Ascending aorta (tissue), 2 donors: ENCODE measurements around the gene CEACAM21. TPM values are rescaled to one million over a fixed set of nuclear protein-coding genes. Genes with fewer than 3 reads are reported as not detected.

Source experiments
- DNase-seq, 2 donors: peaks; one replicate each; pipeline ENCODE4 v3.0.0-alpha.2; 2019; ENCODE audit warnings: low spot score in 2 of 2
- H3K27ac ChIP-seq, 2 donors: fragments of 200-600 bp; sonication (generic); one replicate each; pipeline ENCODE4 v1.5.1; 2016 to 2017; ENCODE audit warnings: mild to moderate bottlenecking in 1 of 2
- H3K27me3 ChIP-seq: fragments of 200-600 bp; sonication (generic); one replicate; pipeline ENCODE4 v1.5.1; 2017
- H3K36me3 ChIP-seq, 2 donors: fragments of 200-600 bp; sonication (generic); one replicate each; pipeline ENCODE4 v1.5.1; 2016
- H3K4me1 ChIP-seq, 2 donors: fragments of 200-600 bp; sonication (generic); one replicate each; pipeline ENCODE4 v1.5.1; 2016 to 2017; ENCODE audit warnings: mild to moderate bottlenecking in 1 of 2
- H3K4me3 ChIP-seq, 2 donors: fragments of 200-600 bp; sonication (generic); one replicate each; pipeline ENCODE4 v1.5.1; 2016 to 2017; ENCODE audit warnings: mild to moderate bottlenecking in 1 of 2
- H3K9me3 ChIP-seq, 2 donors: fragments of 200-600 bp; sonication (generic); one replicate each; pipeline ENCODE4 v1.5.1; 2016
- CTCF ChIP-seq, 3 experiments: fragments of 200-600 bp in 2 of 3; fragments of 450-650 bp in 1 of 3; sonication (generic) in 2 of 3; IDR thresholded peaks; one replicate each; pipeline ENCODE4 v1.5.1; 2016 to 2019; ENCODE audit warnings: antibody characterized with exemption in 3 of 3, mild to moderate bottlenecking in 1 of 3, moderate library complexity in 1 of 3
- intact Hi-C: fragments of 100-400 bp; cut with DNase I; formaldehyde crosslinking; loops from one replicate; pipeline ENCODE4 v1.15.1; 2023
- total RNA-seq: library from RNA; depleted of rRNA; stranded (reverse); fragments of >200 nt; gene quantifications from one replicate; pipeline ENCODE4 v1.1.0, GENCODE V29; 2016

CEACAM21 gene
- total RNA-seq, 1 donor from 2014 or later = not detected

GRCh38 chr19:41584931-41585330 is 9.0 kb downstream of the CEACAM21 start:
- H3K4me3 ChIP-seq = no peak overlapping the region
- no peak for DNase-seq

GRCh38 chr19:41586064-41586463 is 10.1 kb downstream of the CEACAM21 start:
- no peak for DNase-seq

More at GRCh38 chr19:41584931-41585330, 9.0 kb downstream of the CEACAM21 start:
- Histone ChIP-seq H3K4me1 (no peaks in the 10 kb centered on the region), H3K27ac (no peak overlapping the region), H3K9me3 (no peaks in the 10 kb centered on the region), H3K27me3 (no peaks in the 10 kb centered on the region), H3K36me3 (no peaks in the 10 kb centered on the region)
- TF ChIP-seq CTCF (IDR thresholded peaks at IDR 0.05) = no peak
- intact Hi-C loops = no loop called here

GRCh38 chr19:41587101-41587837 is 11.3 kb downstream of the CEACAM21 start:
- H3K27me3 ChIP-seq = no peaks in the 10 kb centered on the region
- no peak overlapping the region for H3K4me3 ChIP-seq
- H3K27ac ChIP-seq = no peak overlapping the region
- no peak for DNase-seq
- H3K9me3 ChIP-seq = no peaks in the 10 kb centered on the region
- TF ChIP-seq CTCF (IDR thresholded peaks at IDR 0.05) = no peak
- intact Hi-C loops = no loop called here
- no peaks in the 10 kb centered on the region for H3K36me3 ChIP-seq
- no peaks in the 10 kb centered on the region for H3K4me1 ChIP-seq

More at GRCh38 chr19:41586064-41586463, 10.1 kb downstream of the CEACAM21 start:
- no peaks in the 10 kb centered on the region for H3K9me3 ChIP-seq
- no peaks in the 10 kb centered on the region for H3K4me1 ChIP-seq
- no peak for TF ChIP-seq CTCF (IDR thresholded peaks at IDR 0.05)
- no peaks in the 10 kb centered on the region for H3K36me3 ChIP-seq
- intact Hi-C loops = no loop called here
- no peak overlapping the region for H3K4me3 ChIP-seq
- no peaks in the 10 kb centered on the region for H3K27me3 ChIP-seq
- H3K27ac ChIP-seq = no peak overlapping the region

GRCh38 chr19:41587838-41588210 is 11.9 kb downstream of the CEACAM21 start:
- intact Hi-C loops = no loop called here
- H3K27ac ChIP-seq = no peak overlapping the region
- H3K4me3 ChIP-seq = no peak overlapping the region
- no peak for DNase-seq
- H3K4me1 ChIP-seq = no peaks in the 10 kb centered on the region
- no peak for TF ChIP-seq CTCF (IDR thresholded peaks at IDR 0.05)
- H3K27me3 ChIP-seq = no peaks in the 10 kb centered on the region
- H3K9me3 ChIP-seq = no peaks in the 10 kb centered on the region
- no peaks in the 10 kb centered on the region for H3K36me3 ChIP-seq

GRCh38 chr19:41588497-41589209 is 12.7 kb downstream of the CEACAM21 start:
- no peak overlapping the region for H3K4me3 ChIP-seq
- H3K27me3 ChIP-seq = no peaks in the 10 kb centered on the region
- intact Hi-C loops = no loop called here
- DNase-seq = no peak
- H3K36me3 ChIP-seq = no peaks in the 10 kb centered on the region
- H3K9me3 ChIP-seq = peaks cover 0 to 1% of the 10 kb centered on the region in 2 donors
- H3K4me1 ChIP-seq = no peaks in the 10 kb centered on the region
- no peak for TF ChIP-seq CTCF (IDR thresholded peaks at IDR 0.05)
- H3K27ac ChIP-seq = no peak overlapping the region
